Testis (tissue), 2 donors: Measurements from ENCODE around the gene SLC25A21.

Experiments used
- POLR2A ChIP-seq: fragments of 450-650 bp; IDR thresholded peaks from one replicate; pipeline ENCODE4 v1.6.1; 2017; ENCODE audit warnings: antibody characterized with exemption, mild to moderate bottlenecking, moderate library complexity
- TF ChIP-seq, protein P1 (sequence below), 3 experiments: fragments of 450-650 bp in 2 of 3; fragments of 200-600 bp in 1 of 3; sonication (generic) in 1 of 3; IDR thresholded peaks; one replicate each; pipeline ENCODE4 v1.5.1; 2016 to 2019; ENCODE audit warnings: antibody characterized with exemption in 3 of 3, mild to moderate bottlenecking in 2 of 3, moderate library complexity in 1 of 3

DNA sequence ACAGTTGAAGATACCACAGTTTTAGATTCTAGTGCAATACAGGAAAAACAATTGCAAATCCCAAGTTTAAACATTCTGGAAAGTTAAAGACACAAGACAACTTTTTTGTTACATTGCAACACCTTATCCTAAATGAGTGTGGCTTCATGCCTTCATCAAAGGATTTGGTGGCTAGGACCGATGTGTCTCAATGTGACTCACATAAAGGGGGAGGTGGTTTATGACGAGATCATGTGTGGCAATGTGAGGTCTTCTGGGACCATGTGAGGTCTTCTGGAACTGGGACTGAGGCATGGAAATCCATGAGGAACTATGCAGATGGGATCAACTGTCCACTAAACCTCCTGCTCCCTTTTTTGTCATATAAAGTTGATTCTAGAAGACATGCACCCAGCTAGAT lies 344.5 kb downstream of the SLC25A21 start:
- TF ChIP-seq, protein P1, sequence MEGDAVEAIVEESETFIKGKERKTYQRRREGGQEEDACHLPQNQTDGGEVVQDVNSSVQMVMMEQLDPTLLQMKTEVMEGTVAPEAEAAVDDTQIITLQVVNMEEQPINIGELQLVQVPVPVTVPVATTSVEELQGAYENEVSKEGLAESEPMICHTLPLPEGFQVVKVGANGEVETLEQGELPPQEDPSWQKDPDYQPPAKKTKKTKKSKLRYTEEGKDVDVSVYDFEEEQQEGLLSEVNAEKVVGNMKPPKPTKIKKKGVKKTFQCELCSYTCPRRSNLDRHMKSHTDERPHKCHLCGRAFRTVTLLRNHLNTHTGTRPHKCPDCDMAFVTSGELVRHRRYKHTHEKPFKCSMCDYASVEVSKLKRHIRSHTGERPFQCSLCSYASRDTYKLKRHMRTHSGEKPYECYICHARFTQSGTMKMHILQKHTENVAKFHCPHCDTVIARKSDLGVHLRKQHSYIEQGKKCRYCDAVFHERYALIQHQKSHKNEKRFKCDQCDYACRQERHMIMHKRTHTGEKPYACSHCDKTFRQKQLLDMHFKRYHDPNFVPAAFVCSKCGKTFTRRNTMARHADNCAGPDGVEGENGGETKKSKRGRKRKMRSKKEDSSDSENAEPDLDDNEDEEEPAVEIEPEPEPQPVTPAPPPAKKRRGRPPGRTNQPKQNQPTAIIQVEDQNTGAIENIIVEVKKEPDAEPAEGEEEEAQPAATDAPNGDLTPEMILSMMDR (IDR thresholded peaks at IDR 0.05) = no peak
- no peak for TF ChIP-seq POLR2A
